Prostate gland (tissue), 2 donors: ENCODE data around the gene TSPAN7.

Experiments
- POLR2A ChIP-seq: fragments of 450-650 bp; IDR thresholded peaks from one replicate; pipeline ENCODE4 v1.6.1; 2016; ENCODE audit warnings: antibody characterized with exemption, mild to moderate bottlenecking
- TF ChIP-seq, protein P1 (sequence below), 4 experiments: fragments of 200-600 bp in 2 of 4; fragments of 450-650 bp in 2 of 4; sonication (generic) in 2 of 4; IDR thresholded peaks; 1 replicate in 3 of 4; 2 replicates in 1 of 4; pipeline ENCODE4 v1.5.1; 2016 to 2019; ENCODE audit warnings: antibody characterized with exemption in 4 of 4, mild to moderate bottlenecking in 2 of 4, moderate library complexity in 2 of 4

DNA sequence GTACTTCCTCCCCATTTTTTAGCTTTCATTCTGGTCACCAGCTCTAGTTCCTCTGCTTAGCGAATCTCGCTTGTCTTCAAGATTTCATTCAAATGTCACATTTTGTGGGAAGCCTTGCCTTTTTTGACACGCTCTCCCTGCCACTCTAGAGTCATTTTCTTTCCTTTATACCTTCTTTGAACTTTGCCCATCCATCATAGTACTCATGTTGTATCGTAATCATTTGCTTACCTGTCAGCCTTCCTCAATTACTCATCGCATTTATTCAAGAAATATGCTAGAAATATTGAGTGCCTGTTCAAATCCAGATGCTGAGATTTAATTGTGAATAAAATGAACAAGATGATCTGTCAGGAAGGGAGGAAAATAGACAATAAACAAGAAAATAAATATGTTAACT lies 21.8 kb downstream of the TSPAN7 start:
- TF ChIP-seq POLR2A: no peak
- TF ChIP-seq, protein P1, sequence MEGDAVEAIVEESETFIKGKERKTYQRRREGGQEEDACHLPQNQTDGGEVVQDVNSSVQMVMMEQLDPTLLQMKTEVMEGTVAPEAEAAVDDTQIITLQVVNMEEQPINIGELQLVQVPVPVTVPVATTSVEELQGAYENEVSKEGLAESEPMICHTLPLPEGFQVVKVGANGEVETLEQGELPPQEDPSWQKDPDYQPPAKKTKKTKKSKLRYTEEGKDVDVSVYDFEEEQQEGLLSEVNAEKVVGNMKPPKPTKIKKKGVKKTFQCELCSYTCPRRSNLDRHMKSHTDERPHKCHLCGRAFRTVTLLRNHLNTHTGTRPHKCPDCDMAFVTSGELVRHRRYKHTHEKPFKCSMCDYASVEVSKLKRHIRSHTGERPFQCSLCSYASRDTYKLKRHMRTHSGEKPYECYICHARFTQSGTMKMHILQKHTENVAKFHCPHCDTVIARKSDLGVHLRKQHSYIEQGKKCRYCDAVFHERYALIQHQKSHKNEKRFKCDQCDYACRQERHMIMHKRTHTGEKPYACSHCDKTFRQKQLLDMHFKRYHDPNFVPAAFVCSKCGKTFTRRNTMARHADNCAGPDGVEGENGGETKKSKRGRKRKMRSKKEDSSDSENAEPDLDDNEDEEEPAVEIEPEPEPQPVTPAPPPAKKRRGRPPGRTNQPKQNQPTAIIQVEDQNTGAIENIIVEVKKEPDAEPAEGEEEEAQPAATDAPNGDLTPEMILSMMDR (IDR thresholded peaks at IDR 0.05): no peak
